WI38 (cell line): ENCODE data around the gene SHANK2.

ENCODE experiments used
- H3K4me3 ChIP-seq: 2 replicates; pipeline ENCODE4 v1.5.1; 2011; ENCODE audit warnings: low read depth, mild to moderate bottlenecking, control low read depth, low read length
- CTCF ChIP-seq: IDR thresholded peaks from 2 replicates; pipeline ENCODE4 v1.5.1; 2012; ENCODE audit warnings: low read depth, mild to moderate bottlenecking, control low read depth, low read length

Gene SHANK2

GRCh38 chr11:71204294-71204693, 48.1 kb downstream of the SHANK2 start:
- no peak for TF ChIP-seq CTCF
- H3K4me3 ChIP-seq, result no peak overlapping the region

GRCh38 chr11:71203681-71204080, 48.7 kb downstream of the SHANK2 start:
- H3K4me3 ChIP-seq, result no peak overlapping the region
- TF ChIP-seq CTCF, result no peak

- TF ChIP-seq CTCF, result no peak
- no peak overlapping the region for H3K4me3 ChIP-seq
These were observed 49.4 kb downstream of the SHANK2 start for GRCh38 chr11:71202966-71203365.

GRCh38 chr11:71202598-71202944, 49.8 kb downstream of the SHANK2 start:
- no peak for TF ChIP-seq CTCF
- H3K4me3 ChIP-seq, result no peak overlapping the region
